ENCODE results near the gene BTNL2.
A peak's percentile ranks its signal among the peaks of the same experiment; 100 is the strongest.

The BTNL2 gene

DNA sequence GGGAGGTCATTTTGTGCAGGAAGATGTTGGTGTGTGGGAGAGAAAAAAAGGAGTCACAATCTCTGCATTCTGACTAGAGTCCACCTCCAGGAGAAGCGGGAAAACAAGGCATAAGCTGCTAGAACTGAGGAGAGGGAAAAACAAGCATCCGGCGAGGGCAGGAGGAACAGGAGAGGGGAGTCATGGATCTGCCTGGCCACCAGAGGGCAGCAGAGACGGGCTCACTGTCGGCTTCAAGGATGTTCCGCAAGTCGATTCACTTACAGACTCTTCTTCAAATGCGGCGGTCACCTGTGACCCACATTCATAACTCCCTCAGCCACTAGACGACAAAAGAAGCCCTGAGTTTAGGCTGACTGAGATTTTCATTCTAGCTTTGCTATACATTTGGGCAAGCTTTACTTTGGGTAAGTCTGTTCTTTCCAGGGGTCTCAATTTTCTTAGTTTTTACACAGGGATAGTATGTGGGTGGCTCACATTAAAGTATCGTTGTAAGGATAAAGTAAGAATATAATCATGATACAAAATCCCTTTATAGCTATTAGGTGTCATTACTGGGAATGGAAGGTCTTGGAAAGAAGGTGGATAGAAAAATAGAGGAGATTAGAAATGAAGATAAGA is 6.6 kb upstream of the BTNL2 start:
- H4K20me1 ChIP-seq (ENCODE audit: insufficient read depth), result no peaks in the 10 kb centered on the region
- H3K4me2 ChIP-seq, result peak overlapping the region; percentile 57; the same call in 1 of the 2 replicates
- H3K27ac ChIP-seq, result no peak overlapping the region
- H3K79me2 ChIP-seq (ENCODE audit: insufficient read depth, low read depth), result no peaks in the 10 kb centered on the region
- peaks cover 10% of the 10 kb centered on the region for H3K4me1 ChIP-seq (ENCODE audit: low read depth, poor library complexity, severe bottlenecking)
- H3K9ac ChIP-seq, result no peak overlapping the region
- peak; percentile 92 for TF ChIP-seq CTCF (conservative IDR thresholded peaks at IDR 0.05; ENCODE audit: low read depth, low read length)
- no peak overlapping the region for H3K4me3 ChIP-seq (IDR thresholded peaks at IDR 0.05; ENCODE audit: insufficient read depth, low read depth, low read length)
- no peaks in the 10 kb centered on the region for H3K36me3 ChIP-seq (ENCODE audit: insufficient read depth)
- peaks cover 5% of the 10 kb centered on the region for H3K27me3 ChIP-seq (ENCODE audit: insufficient read depth, low read depth)
- peak overlapping the region; percentile 52; the same call in 1 of the 2 replicates for H2AFZ ChIP-seq (ENCODE audit: low read depth)

- H3K4me3 ChIP-seq (IDR thresholded peaks at IDR 0.05; ENCODE audit: insufficient read depth, low read depth, low read length), result no peak overlapping the region
- H3K4me1 ChIP-seq (ENCODE audit: low read depth, poor library complexity, severe bottlenecking), result peaks cover 10% of the 10 kb centered on the region
- H3K9ac ChIP-seq, result no peak overlapping the region
- H3K79me2 ChIP-seq (ENCODE audit: insufficient read depth, low read depth), result no peaks in the 10 kb centered on the region
- H3K4me2 ChIP-seq, result no peak overlapping the region
- TF ChIP-seq CTCF (conservative IDR thresholded peaks at IDR 0.05; ENCODE audit: low read depth, low read length), result no peak
- no peaks in the 10 kb centered on the region for H3K36me3 ChIP-seq (ENCODE audit: insufficient read depth)
- H3K27ac ChIP-seq, result no peak overlapping the region
- no peak overlapping the region for H2AFZ ChIP-seq (ENCODE audit: low read depth)
- peaks cover 5% of the 10 kb centered on the region for H3K27me3 ChIP-seq (ENCODE audit: insufficient read depth, low read depth)
- H4K20me1 ChIP-seq (ENCODE audit: insufficient read depth), result no peaks in the 10 kb centered on the region
Observed at GRCh38 chr6:32411566-32412327, 4.8 kb upstream of the BTNL2 start.

GRCh38 chr6:32410906-32411305 is 3.9 kb upstream of the BTNL2 start:
- Histone ChIP-seq H3K4me3 (IDR thresholded peaks at IDR 0.05; ENCODE audit: insufficient read depth, low read depth, low read length) (no peak overlapping the region), H3K27me3 (ENCODE audit: insufficient read depth, low read depth) (peaks cover 5% of the 10 kb centered on the region), H3K9ac (no peak overlapping the region), H4K20me1 (ENCODE audit: insufficient read depth) (no peaks in the 10 kb centered on the region), H2AFZ (ENCODE audit: low read depth) (no peak overlapping the region), H3K36me3 (ENCODE audit: insufficient read depth) (no peaks in the 10 kb centered on the region), H3K27ac (no peak overlapping the region), H3K4me1 (ENCODE audit: low read depth, poor library complexity, severe bottlenecking) (peaks cover 10% of the 10 kb centered on the region), H3K79me2 (ENCODE audit: insufficient read depth, low read depth) (no peaks in the 10 kb centered on the region), H3K4me2 (no peak overlapping the region)
- no peak for TF ChIP-seq CTCF (conservative IDR thresholded peaks at IDR 0.05; ENCODE audit: low read depth, low read length)

DNA sequence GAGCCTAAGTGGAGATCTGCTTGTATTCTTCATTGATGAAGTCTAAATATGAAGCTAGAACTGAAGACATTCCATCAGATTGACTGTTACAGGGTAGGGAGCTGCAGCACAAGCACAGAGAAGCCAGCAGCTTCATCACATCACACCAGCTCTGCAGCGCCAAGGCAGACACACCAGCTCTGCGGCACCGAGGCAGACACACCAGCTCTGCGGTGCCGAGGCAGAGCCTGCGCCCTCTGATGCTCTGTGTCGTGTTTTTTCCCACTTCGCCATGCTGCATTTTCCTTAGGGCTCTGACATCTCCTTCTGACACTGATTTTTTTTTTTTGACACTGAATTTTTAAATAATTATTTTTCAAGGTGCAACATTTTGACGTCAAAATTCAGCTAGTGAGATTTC is 784 bp downstream of the BTNL2 start:
- Histone ChIP-seq H3K9ac (no peak overlapping the region), H3K79me2 (ENCODE audit: insufficient read depth, low read depth) (no peaks in the 10 kb centered on the region), H3K4me3 (IDR thresholded peaks at IDR 0.05; ENCODE audit: insufficient read depth, low read depth, low read length) (no peak overlapping the region), H2AFZ (ENCODE audit: low read depth) (no peak overlapping the region), H3K4me1 (ENCODE audit: low read depth, poor library complexity, severe bottlenecking) (no peaks in the 10 kb centered on the region), H3K4me2 (no peak overlapping the region), H3K27ac (no peak overlapping the region), H4K20me1 (ENCODE audit: insufficient read depth) (no peaks in the 10 kb centered on the region), H3K36me3 (ENCODE audit: insufficient read depth) (no peaks in the 10 kb centered on the region), H3K27me3 (ENCODE audit: insufficient read depth, low read depth) (no peaks in the 10 kb centered on the region)
- no peak for TF ChIP-seq CTCF (conservative IDR thresholded peaks at IDR 0.05; ENCODE audit: low read depth, low read length)
